HepG2 (cell line): Measurements from ENCODE around the gene ACAP2. TPM values are rescaled to one million over a fixed set of nuclear protein-coding genes. Genes with fewer than 3 reads are reported as not detected.

Experiments used
- ARID2 ChIP-seq: sonication (generic); formaldehyde crosslinking; IDR thresholded peaks from 2 replicates; pipeline ENCODE4 v1.8.1; 2022; ENCODE audit warnings: mild to moderate bottlenecking, missing genetic modification reagents, borderline replicate concordance
- ATF3 ChIP-seq: sonication (generic); formaldehyde crosslinking; IDR thresholded peaks from 2 replicates; pipeline ENCODE4 v1.4.0; 2020; ENCODE audit warnings: missing genetic modification reagents
- BCLAF1 ChIP-seq: fragments of 450-650 bp; IDR thresholded peaks from 2 replicates; pipeline ENCODE4 v1.6.1; 2017; ENCODE audit warnings: mild to moderate bottlenecking
- ELF1 ChIP-seq: sonication (generic); formaldehyde crosslinking; IDR thresholded peaks from 2 replicates; pipeline ENCODE4 v1.4.0; 2020; ENCODE audit warnings: missing genetic modification reagents
- HOMEZ ChIP-seq: IDR thresholded peaks from 2 replicates; pipeline ENCODE4 v1.6.1; 2016; ENCODE audit warnings: low read depth
- IKZF1 ChIP-seq: fragments of 450-650 bp; IDR thresholded peaks from 2 replicates; pipeline ENCODE4 v1.7.1; 2016
- JARID2 ChIP-seq: sonication (generic); formaldehyde crosslinking; IDR thresholded peaks from 2 replicates; pipeline ENCODE4 v1.8.1; 2023; ENCODE audit warnings: missing genetic modification reagents, inconsistent platforms; ENCODE audit not compliant: insufficient replicate concordance
- KLF6 ChIP-seq: IDR thresholded peaks from 2 replicates; pipeline ENCODE4 v1.8.0; 2016; ENCODE audit warnings: missing biosample characterization, missing genetic modification reagents
- KMT2A ChIP-seq: sonication (generic); formaldehyde crosslinking; IDR thresholded peaks from 2 replicates; pipeline ENCODE4 v1.4.0; 2020; ENCODE audit warnings: missing genetic modification reagents
- MAFK ChIP-seq, 2 experiments: IDR thresholded peaks in 1 of 2; conservative IDR thresholded peaks in 1 of 2; 2 replicates each; pipeline ENCODE4 v1.6.1; 2011; ENCODE audit warnings: improper control_type of control experiment in 2 of 2, low read length in 2 of 2
- MAZ ChIP-seq, 2 experiments: sonication (generic) in 1 of 2; formaldehyde crosslinking in 1 of 2; IDR thresholded peaks; 2 replicates each; pipeline versions ENCODE4 v1.5.0 to v1.6.1; 2012 to 2020; ENCODE audit warnings: low read depth in 2 of 2, mild to moderate bottlenecking in 2 of 2, borderline replicate concordance in 1 of 2, improper control_type of control experiment in 1 of 2, low read length in 1 of 2, missing genetic modification reagents in 1 of 2, moderate library complexity in 1 of 2
- RNF2 ChIP-seq: fragments of 450-650 bp; conservative IDR thresholded peaks from 2 replicates; pipeline ENCODE4 v1.6.1; 2016; ENCODE audit warnings: low read depth
- SOX6 ChIP-seq, 2 experiments: fragments of 450-650 bp in 1 of 2; sonication (generic) in 1 of 2; formaldehyde crosslinking in 1 of 2; IDR thresholded peaks; 2 replicates each; pipeline versions ENCODE4 v1.4.0 to v1.6.1; 2017 to 2020; ENCODE audit warnings: antibody characterized with exemption in 1 of 2, mild to moderate bottlenecking in 1 of 2, missing genetic modification reagents in 1 of 2
- USF2 ChIP-seq, 2 experiments: sonication (generic) in 1 of 2; formaldehyde crosslinking in 1 of 2; IDR thresholded peaks; 2 replicates each; pipeline versions ENCODE4 v1.5.1 to v1.6.1; 2011 to 2020; ENCODE audit warnings: borderline replicate concordance in 1 of 2, low read depth in 1 of 2, low read length in 1 of 2, mild to moderate bottlenecking in 1 of 2, missing genetic modification reagents in 1 of 2, moderate library complexity in 1 of 2
- ZBTB8A ChIP-seq: sonication (generic); formaldehyde crosslinking; IDR thresholded peaks from 2 replicates; pipeline ENCODE4 v1.4.0; 2020; ENCODE audit warnings: mild to moderate bottlenecking, low read depth, missing genetic modification reagents, borderline replicate concordance
- ZNF124 ChIP-seq: sonication (generic); formaldehyde crosslinking; IDR thresholded peaks from 2 replicates; pipeline ENCODE4 v1.4.0; 2020; ENCODE audit warnings: missing genetic modification reagents
- ZNF33B ChIP-seq: sonication (generic); formaldehyde crosslinking; IDR thresholded peaks from 2 replicates; pipeline ENCODE4 v1.5.1; 2020; ENCODE audit warnings: mild to moderate bottlenecking, missing genetic modification reagents
- ZNF616 ChIP-seq: sonication (generic); formaldehyde crosslinking; IDR thresholded peaks from 2 replicates; pipeline ENCODE4 v1.5.0; 2020; ENCODE audit warnings: low read depth, mild to moderate bottlenecking, missing genetic modification reagents
- ZNF781 ChIP-seq: sonication (generic); formaldehyde crosslinking; IDR thresholded peaks from 2 replicates; pipeline ENCODE4 v1.5.1; 2020; ENCODE audit warnings: borderline replicate concordance, mild to moderate bottlenecking, missing genetic modification reagents; ENCODE audit errors: not compliant biosample characterization
- polyA plus RNA-seq, 8 experiments: library from polyadenylated mRNA; depleted of rRNA in 3 of 8; stranded (reverse) in 7 of 8; unstranded in 1 of 8; fragments of >200 nt; fragmentation: Illumina TruSeq in 4 of 8; extraction: Trizol in 4 of 8; gene quantifications; 2 replicates each; pipeline versions ENCODE4 v1.2.1 to v1.2.3, GENCODE V29; 2011 to 2016; ENCODE audit warnings: low read depth in 4 of 8, missing spikeins in 1 of 8, mixed read lengths in 1 of 8; ENCODE audit not compliant: insufficient read depth in 1 of 8
- total RNA-seq, 5 experiments: library from RNA; depleted of rRNA; stranded (reverse); fragments of >200 nt; fragmentation: Illumina TruSeq; extraction: Trizol; gene quantifications; 2 replicates each; pipeline ENCODE4 v1.2.3, GENCODE V29; 2016; ENCODE audit warnings: low read depth in 1 of 5

ACAP2 gene
- total and polyA plus RNA-seq, 2 of the 13 experiments (the other 11 are each of a cell fraction or from before 2014, with no cell fraction given), result 7.3 to 23.9 TPM

GRCh38 chr3:195270079-195270816 lies 172.6 kb downstream of the ACAP2 start (continued):
- TF ChIP-seq MAFK (conservative IDR thresholded peaks at IDR 0.05 in 1 of 2, IDR thresholded peaks at IDR 0.05 in 1 of 2; ENCODE audit: low read length in 2 of 2), result no peak
- no peak for TF ChIP-seq ATF3 (CRISPR knock-in tag)
- peak; percentile 74; the same call in 1 of the 2 replicates for TF ChIP-seq KLF6 (CRISPR knock-in tag)
- no peak for TF ChIP-seq USF2 (IDR thresholded peaks at IDR 0.05; ENCODE audit: low read depth, low read length)
- no peak; the same call in 1 of the 2 replicates for TF ChIP-seq USF2 (CRISPR knock-in tag; IDR thresholded peaks at IDR 0.05; ENCODE audit: borderline replicate concordance)
- TF ChIP-seq ZBTB8A (CRISPR knock-in tag), result no peak
- 0 out of 2 replicates have a peak, but pooled peaks have one; percentile 0 for TF ChIP-seq ELF1 (CRISPR knock-in tag)
- 0 out of 2 replicates have a peak, but pooled peaks have one; percentile 37 for TF ChIP-seq KMT2A (CRISPR knock-in tag)
- TF ChIP-seq HOMEZ, result no peak
- TF ChIP-seq SOX6 (IDR thresholded peaks at IDR 0.05), result no peak
- peak; percentile 38 for TF ChIP-seq SOX6 (CRISPR knock-in tag; IDR thresholded peaks at IDR 0.05)
- peak; percentile 87; the same call in 1 of the 2 replicates for TF ChIP-seq RNF2
- TF ChIP-seq ZNF124 (CRISPR knock-in tag), result peak; percentile 56; the same call in 1 of the 2 replicates
- TF ChIP-seq ZNF33B (CRISPR knock-in tag), result peak; percentile 75
- no peak for TF ChIP-seq MAZ (IDR thresholded peaks at IDR 0.05; ENCODE audit: borderline replicate concordance, low read depth, low read length)
- TF ChIP-seq MAZ (CRISPR knock-in tag; IDR thresholded peaks at IDR 0.05; ENCODE audit: low read depth), result peak; percentile 60
- TF ChIP-seq ZNF616, result peak; percentile 91; the same call in 1 of the 2 replicates
- TF ChIP-seq JARID2 (CRISPR knock-in tag), result no peak
- peak; percentile 63 for TF ChIP-seq ZNF781
- no peak for TF ChIP-seq ARID2 (CRISPR knock-in tag)
- TF ChIP-seq BCLAF1, result no peak
- TF ChIP-seq IKZF1, result no peak
